Vagina (tissue), 2 donors: ENCODE measurements around the gene LAIR1.

Experiments
- POLR2AphosphoS5 ChIP-seq, 2 donors: sonication (generic); formaldehyde crosslinking; IDR thresholded peaks; one replicate each; pipeline ENCODE4 v1.9.0; 2017; ENCODE audit warnings: antibody characterized with exemption in 2 of 2, mild to moderate bottlenecking in 2 of 2, low read depth in 1 of 2; ENCODE audit not compliant: insufficient read depth in 1 of 2
- TF ChIP-seq, protein P1 (sequence below), 3 experiments: fragments of 450-650 bp in 2 of 3; fragments of 200-600 bp in 1 of 3; sonication (generic) in 1 of 3; IDR thresholded peaks; one replicate each; pipeline ENCODE4 v1.5.1; 2017 to 2019; ENCODE audit warnings: antibody characterized with exemption in 3 of 3, mild to moderate bottlenecking in 2 of 3, moderate library complexity in 2 of 3

DNA sequence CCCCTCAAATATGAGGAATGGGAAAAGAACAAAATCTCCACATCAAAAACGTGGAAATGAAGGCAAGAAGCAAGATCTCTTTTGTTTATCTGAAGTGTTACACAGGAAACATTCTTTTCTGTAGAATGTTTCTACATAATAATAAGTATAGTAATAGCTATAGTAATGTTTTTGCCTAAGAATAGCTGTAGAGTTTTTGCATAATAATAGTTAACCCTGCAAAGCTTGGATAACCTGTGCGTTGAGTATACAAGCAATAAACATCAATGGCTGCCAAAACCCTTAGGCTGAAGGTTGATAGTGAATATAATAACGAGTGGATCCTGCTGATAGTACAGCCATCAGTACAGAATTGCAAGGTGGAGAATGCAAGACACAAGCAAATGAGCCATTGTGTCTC lies 40.7 kb downstream of the LAIR1 start:
- TF ChIP-seq, protein P1, sequence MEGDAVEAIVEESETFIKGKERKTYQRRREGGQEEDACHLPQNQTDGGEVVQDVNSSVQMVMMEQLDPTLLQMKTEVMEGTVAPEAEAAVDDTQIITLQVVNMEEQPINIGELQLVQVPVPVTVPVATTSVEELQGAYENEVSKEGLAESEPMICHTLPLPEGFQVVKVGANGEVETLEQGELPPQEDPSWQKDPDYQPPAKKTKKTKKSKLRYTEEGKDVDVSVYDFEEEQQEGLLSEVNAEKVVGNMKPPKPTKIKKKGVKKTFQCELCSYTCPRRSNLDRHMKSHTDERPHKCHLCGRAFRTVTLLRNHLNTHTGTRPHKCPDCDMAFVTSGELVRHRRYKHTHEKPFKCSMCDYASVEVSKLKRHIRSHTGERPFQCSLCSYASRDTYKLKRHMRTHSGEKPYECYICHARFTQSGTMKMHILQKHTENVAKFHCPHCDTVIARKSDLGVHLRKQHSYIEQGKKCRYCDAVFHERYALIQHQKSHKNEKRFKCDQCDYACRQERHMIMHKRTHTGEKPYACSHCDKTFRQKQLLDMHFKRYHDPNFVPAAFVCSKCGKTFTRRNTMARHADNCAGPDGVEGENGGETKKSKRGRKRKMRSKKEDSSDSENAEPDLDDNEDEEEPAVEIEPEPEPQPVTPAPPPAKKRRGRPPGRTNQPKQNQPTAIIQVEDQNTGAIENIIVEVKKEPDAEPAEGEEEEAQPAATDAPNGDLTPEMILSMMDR (IDR thresholded peaks at IDR 0.05): no peak
- no peak for TF ChIP-seq POLR2AphosphoS5 (IDR thresholded peaks at IDR 0.05; ENCODE audit: insufficient read depth in 1 of 2, low read depth in 1 of 2)
